GM21381 (cell line): ENCODE measurements around the gene LIM2.
A peak's percentile ranks its signal among the peaks of the same experiment; 100 is the strongest.

Experiments used
- ATAC-seq: cut with Tn5 transposase; IDR thresholded peaks from one replicate; pipeline ENCODE4 v1.9.1; 2021; ENCODE audit warnings: mild to moderate bottlenecking, moderate library complexity; ENCODE audit not compliant: unreplicated experiment

LIM2 gene

DNA sequence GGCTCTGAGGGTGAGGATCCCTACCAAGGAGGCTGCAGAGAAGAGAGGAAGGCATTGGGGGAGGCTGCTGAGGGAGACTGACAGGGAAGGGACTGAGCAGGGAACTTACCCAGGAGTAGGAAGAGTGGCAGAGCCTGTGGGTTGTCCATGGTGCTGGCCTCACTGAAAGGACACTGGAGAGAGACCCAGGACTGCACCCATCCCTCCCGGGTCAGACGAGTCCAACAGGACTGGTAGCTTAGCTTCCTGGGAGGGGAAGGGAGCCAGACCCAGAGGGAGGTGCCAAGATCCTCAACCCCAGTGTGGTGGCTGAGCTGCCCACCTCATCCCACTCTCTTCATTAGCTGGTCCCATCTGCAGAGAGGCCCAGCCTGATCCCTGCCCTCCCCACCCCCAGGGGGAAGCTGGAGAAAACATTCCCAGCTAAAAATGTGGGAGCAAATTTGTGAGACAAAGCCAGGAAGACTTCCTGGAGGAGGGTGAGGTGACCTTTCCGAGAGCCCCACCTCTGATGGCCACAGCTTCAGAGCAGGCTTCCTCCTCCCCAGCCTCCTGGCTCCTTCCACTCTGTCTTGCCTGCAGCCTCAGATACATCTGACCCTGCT, 45.7 kb downstream of the LIM2 start, which contains the start of gene VSIG10L:
Gene VSIG10L (minus strand): TSS at position 164 of the 605 bp plus-strand sequence. CDS start 15 bp downstream, at position 149.
- no peak for ATAC-seq

GRCh38 chr19:51341066-51341465, 46.7 kb downstream of the LIM2 start:
- no peak for ATAC-seq

GRCh38 chr19:51339687-51340656, 47.8 kb downstream of the LIM2 start:
- ATAC-seq = peak; percentile 43

DNA sequence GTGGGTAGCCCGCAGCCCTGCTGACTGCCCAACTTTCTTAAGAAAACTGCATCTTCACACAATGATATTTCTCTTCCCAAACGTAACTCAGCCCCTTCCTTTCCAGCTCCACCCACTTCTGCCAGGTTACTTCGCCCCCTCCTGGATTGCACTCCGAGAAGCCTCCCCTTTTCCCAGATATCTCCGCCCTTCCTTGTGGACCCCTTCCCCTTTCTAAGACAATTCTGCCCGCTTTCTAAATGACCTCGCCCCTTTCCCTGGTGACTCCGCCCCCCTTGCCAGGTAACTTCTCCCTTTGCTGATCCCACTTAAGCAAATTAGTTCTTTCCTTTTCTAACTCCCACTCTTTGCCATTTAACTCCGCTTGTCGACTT, 48.5 kb downstream of the LIM2 start:
- no peak for ATAC-seq

GRCh38 chr19:51338563-51339312, 49.0 kb downstream of the LIM2 start:
- ATAC-seq = peak; percentile 54

DNA sequence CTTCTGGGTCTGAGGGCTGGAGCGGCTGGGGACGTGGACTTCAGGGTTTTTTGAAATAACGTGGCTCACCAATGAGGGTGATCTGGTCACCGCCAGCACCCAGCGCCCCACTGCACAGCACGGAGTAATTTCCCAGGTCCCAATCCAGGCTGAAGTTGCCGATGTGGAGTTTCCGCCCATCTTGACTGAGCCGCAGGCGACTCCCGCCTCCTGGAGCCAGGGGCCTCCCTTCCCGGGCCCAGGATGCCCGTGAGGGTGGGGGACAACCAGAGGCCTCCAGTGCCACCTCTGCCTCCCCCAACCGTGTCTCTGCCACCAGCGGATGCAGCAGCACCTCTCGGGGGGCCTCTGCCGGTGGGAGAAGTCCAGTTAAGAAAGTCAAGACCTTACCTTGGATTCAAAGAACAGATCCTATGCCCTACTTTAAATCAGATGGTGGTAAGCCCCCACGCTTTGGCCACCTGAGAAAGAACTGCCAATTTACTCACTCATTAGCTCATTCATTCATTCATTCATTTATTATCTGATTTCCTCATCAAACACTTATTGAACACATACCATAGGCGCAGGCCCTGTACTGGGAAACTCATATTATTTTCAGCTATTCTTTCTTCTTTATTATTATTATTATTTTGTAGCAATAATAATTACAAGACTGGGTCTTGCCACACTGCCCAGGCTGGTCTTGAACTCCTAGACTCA, 49.8 kb downstream of the LIM2 start:
- ATAC-seq = no peak

DNA sequence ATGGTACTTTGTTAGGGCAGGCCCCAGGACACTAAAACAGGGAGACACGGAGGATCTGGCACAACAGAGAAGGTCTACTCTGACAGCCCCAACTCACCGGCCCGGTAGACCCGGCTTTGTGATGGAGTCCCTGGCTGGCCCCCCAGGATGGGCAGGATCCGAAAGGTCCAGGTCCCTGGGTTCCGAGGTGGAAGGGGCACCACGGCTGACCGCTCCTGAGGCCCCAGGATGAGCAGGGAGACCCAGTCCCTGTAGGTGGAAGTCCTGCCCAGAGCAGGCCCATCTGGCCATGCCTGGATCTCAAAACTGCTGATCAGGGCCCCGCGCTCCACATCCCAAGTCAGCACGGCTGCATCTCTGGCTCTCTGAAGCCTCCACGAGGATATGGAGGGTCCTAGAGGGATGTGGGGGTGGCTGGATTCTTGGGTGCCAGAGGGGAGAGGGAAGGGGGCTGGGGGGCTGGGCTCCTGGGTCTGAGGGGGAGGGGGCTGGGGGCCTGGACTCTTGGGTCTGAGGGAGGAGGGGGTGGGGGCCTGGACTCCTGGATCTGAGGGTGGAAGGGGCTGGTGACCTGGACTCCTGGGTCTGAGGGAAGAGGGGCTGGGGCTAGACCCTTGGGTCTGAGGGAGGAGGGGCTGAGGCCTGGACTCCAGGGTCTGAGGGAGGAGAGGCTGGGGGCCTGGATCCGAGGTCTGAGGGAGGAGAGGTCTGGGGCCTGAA, 50.5 kb downstream of the LIM2 start:
- no peak for ATAC-seq

DNA sequence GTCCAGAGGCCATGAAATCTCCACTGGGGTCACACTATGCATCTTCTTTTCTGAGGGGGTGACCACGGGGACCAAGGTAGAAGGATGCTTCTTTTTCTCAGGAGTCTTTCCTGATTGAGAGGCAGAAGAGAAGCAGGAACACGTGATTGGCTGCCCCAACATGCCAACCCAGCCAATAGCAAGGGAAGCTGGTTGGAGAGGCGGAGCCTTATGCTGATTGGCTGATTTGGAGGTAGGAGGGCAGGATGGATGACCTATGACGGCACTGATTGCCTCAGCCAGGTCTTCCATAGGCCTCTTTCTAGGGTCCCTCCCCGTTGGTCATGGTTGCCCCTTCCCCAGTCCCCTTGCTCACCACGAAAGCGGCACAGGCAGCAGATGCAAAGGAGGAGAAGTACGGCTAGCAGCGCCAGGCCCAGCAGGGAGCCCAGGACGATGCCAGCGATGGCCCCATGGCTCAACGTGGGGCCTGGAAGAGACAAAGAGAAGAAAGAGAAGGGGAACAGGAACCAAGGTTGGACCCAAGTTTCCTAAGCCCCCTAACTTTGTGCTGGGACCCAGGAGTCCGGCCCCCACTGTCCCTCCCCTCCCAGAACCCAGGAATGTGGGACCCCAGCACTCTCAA, 53.8 kb downstream of the LIM2 start:
- no peak for ATAC-seq

DNA sequence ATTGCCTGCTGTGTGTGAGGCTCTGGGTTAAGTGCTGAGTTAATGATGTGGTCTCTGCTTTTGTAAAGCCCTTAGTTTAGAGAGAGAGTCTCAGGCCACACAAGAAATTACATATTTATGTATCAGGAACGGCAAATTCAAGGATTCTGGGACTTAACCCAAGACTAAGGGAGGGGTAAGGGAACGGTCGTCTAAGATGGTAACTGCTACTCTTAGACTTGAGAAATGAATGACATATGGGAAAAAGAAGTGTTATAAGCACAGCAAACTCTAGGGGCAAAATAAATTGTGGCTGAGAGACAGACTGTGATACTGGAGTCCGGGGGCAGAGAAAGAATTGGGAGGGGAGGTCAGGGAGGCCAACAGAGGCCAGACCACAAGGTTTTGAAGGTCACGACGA, 56.1 kb downstream of the LIM2 start:
- no peak for ATAC-seq

DNA sequence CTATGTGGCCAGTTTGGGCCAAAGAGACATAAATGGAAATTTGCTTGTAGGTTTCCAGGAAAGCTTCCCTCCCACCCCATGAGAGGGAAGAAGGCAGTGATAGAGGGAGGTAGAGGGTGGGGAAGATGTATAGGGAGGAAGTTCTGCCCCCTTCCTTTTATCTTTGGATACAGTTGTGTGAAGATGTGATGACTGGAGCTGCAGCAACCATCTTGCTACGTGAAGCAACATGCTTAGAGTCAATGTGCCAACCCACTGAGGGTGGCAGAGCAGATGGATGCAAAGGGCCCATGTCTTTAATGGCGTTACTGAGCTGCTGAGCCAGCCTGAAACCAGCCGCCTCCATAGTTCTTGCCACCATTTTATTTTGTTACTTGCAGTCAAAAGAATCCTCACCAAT, 56.6 kb downstream of the LIM2 start:
- ATAC-seq = no peak

- ATAC-seq = no peak
These were observed 57.4 kb downstream of the LIM2 start for GRCh38 chr19:51330366-51330765.
